8988T (cell line): ENCODE results near the gene KDM3A.

Source experiments
- DNase-seq: peaks from one replicate; pipeline ENCODE4 v3.0.0; 2011

The KDM3A gene, protein sequence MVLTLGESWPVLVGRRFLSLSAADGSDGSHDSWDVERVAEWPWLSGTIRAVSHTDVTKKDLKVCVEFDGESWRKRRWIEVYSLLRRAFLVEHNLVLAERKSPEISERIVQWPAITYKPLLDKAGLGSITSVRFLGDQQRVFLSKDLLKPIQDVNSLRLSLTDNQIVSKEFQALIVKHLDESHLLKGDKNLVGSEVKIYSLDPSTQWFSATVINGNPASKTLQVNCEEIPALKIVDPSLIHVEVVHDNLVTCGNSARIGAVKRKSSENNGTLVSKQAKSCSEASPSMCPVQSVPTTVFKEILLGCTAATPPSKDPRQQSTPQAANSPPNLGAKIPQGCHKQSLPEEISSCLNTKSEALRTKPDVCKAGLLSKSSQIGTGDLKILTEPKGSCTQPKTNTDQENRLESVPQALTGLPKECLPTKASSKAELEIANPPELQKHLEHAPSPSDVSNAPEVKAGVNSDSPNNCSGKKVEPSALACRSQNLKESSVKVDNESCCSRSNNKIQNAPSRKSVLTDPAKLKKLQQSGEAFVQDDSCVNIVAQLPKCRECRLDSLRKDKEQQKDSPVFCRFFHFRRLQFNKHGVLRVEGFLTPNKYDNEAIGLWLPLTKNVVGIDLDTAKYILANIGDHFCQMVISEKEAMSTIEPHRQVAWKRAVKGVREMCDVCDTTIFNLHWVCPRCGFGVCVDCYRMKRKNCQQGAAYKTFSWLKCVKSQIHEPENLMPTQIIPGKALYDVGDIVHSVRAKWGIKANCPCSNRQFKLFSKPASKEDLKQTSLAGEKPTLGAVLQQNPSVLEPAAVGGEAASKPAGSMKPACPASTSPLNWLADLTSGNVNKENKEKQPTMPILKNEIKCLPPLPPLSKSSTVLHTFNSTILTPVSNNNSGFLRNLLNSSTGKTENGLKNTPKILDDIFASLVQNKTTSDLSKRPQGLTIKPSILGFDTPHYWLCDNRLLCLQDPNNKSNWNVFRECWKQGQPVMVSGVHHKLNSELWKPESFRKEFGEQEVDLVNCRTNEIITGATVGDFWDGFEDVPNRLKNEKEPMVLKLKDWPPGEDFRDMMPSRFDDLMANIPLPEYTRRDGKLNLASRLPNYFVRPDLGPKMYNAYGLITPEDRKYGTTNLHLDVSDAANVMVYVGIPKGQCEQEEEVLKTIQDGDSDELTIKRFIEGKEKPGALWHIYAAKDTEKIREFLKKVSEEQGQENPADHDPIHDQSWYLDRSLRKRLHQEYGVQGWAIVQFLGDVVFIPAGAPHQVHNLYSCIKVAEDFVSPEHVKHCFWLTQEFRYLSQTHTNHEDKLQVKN (N-terminal part only)

DNA sequence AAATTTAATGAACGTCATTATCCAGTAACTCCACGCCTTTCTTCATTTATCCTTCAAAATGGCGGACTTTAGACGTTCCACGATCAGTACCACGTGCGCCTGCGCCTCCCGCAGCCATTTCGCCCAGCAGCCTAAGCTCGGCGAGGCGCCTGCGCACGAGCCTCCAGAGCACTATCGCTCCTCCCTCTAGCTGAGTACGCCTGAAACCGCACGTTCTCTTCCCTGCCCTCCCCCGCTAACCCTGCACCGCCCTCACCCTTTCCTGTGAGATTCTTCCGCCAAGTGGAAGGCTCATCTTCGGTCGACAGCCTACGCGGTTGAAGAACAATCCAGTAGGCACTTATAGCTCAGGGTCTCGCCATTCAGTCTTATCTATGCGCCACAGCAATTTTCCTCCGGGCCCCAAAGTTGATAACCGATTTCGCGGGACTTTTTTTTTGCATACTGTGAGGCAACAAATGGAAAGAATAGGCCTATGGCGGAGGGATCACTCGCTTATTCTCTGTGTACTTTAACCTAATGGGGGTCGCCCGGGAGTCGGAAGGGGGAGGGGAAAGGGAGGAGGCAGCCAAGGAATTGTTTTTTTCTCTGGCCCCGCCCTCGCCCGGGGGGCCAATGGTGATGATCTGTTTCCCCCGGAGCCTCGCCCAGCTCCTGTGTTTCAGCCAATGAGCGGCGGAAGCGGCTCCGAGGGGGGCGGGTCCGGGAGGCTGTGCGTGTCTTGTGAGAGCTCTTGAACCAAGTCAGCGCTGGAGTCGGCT, at the start of gene KDM3A:
Gene KDM3A (plus strand): TSS at position 741 of the 761 bp plus-strand sequence. CDS start 677 bp downstream, outside the sequence.
- DNase-seq = peak; percentile 79

DNA sequence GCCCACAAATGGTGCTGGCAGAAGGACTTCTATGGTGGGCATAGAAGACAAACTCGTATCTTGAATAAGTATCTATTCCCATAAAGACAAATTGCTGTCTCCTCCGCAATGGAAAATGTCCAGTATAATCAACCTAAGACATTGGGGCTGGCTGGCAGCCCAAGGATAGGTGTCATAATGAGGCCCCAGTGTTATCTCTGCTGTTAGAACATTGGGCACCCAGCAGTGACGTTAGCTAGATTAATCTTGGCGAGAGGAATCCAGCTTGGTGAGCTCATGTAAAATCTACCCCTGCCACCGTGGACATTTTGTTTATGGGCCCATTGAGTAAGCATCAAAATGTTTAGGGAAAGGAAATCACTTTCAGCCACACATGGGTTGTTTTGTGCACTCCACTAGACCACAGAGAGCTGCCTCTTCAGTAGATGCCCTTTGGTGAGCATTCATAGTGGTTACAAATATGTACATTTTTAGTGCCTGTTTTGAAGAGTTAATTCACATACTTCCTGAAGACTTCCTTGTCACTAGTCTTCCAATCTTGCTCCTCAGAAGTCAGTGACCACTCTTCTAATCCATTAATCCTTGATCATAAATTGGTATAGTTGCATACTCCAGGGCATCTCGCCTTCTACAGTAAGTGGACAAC, 48.2 kb upstream of the KDM3A start:
- no peak for DNase-seq

DNA sequence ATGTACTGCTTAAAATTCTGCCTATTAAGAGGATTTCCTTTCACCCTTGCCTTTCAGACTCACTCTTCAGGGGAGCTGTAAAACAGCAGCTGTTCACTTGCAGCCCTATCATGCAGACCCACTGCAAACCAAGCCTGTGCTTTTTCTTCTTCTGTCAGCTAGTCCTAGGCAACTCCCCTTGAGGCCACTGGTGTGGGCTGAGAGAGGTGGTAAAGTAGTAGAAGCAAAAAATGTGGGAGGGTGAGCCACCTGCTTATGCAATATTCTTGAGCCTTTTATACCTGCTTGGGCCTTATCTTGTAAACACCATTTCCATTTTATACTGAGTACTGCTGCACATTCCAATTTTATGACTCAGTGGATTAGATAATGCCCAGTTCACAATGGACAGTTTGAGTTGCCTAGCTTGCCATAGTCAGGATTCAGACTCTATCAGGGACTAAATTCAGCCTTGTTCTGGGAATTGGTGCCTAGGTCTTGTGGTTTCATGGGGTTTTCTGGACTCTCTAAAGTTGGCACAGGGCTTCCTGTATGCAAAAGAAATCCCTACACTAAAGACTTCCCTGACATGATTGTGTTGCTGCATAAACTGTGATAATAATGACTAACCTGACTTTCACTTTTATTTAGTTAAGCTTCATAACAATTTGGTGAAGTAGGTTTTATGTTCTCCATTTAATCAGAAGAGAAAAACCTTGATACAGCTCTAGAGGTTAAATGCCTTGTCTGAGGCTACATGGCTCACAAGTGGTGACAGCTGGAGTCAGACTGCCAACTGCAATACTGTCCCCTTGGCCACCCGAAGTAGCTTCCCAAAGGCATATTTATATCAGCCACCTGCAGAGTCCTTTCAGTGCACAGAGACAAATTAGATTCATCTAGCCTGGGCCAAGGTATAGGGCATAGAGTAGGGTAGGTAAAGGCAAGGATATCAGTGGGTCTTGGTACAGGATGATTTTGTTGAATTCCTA, 47.4 kb upstream of the KDM3A start:
- DNase-seq = no peak

DNA sequence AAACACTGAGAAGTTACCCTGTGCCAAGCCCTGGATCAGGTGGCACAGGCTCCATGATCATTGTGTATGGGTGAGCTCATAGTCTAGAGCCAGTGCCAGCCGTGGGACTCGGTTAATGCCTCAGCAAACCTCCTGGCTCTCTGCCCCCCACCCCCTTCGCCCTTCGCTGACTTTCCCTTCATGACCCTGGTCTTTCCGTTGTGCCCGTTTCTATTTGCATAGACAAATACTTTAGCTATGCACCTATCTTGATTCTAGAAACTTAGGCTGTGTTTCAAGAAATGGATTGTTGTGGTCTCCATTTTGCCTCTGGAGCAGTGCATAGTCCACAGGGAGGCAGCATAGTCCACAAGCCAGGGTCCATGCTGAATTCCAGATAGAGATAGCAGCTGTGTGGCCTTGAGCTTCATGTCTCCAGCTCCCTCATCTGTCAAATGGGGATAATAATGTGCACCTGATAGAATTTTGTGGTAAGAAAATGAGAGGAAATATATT, 44.8 kb upstream of the KDM3A start:
- peak; percentile 19 for DNase-seq

DNA sequence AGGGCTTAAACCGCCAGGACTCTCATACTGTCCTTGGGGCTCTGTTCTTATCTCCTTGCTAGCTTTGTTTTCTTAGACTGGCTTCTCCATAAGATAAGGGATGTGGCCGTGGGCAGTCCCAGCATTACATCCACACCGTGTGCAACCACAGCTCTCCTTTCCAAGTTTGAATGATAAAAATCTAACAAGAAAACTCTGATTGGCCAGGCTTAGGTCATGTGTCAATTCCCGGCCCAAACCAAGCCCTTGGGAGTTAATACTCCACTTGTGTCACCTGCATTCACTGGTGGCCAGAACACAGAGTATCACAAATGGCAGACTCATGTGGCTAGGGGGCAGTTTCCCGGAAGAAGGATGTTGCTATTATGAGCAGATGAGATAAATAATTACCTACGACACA, 43.2 kb upstream of the KDM3A start:
- DNase-seq = no peak

DNA sequence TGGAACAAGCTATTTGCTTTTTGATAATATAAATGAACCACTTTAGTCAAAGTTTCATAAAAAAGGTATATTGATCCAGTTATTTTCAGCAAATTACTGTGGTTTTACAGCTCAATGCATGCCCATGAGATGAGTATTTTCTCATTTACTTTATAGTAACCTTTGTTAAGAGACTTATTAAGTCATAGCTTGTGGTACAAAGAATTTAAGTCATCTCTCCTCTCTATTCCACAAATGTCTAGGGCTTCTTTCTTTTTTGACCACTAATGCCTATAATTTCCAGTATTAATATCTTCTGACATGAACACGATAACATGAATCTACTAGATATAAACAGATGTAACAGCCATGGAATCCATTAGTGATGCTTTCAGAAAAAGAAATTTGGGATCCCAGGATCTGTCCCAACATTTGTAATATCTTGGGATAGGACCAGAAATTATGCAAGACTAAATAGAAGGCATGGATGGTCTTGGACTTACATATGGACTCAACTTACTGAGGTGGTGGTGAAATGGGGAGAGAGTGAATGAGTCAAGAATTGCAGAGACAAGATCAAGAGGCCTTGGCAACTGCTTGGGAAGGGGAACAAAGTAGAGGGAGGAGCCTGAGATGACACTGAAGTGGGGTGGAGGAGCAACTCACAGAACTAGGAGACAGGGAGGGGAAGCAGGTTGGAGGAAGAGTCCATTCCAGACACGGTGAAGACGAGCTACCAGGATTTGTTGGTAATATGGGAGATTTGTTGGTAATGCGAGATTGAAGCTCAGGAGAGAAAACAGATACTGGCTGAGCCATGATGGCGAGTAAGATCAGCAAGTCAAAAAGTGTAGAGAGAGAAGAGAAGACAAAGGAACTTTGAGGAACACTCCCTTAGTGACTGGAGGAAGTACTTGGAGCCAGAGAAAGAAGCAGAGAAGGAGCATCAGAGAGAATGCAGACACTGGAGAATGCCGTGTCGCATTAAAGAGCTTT, 42.4 kb upstream of the KDM3A start:
- DNase-seq = no peak

DNA sequence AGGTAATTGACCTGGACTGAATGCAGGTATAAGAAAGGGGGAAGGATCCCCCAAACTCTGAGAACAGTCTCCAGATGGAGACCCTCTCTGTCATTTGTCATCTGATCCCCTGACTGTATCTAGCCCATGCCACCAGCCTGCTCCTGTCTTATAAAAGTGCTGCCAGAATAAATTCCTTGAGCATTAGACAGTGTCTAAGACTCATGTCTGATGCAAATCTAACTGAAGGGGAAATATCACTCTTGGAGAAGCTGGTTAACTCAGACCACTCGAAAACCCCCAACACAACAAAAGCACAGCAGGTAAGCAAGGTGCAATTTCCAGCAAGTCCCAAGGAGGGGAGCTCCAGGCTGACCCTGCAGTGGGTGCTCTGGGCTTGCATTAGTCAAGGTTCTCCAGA, 40.9 kb upstream of the KDM3A start:
- no peak for DNase-seq

DNA sequence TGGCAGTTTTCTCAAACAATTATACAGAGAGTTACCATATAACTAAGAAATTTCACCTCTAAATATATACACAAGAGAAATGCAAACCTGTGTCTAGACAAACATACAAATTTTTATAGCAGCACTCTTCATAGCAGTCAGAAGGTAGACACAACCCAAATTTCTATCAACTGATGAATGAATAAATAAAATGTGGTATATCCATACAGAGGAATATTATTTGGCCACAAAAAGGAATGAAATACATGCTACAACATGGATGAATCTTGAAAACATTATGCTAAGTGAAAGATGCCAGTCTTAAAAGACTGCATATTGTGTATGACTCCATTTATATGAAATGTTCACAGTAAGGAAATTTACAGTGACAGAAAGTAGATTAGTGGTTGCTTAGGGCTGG, 30.6 kb upstream of the KDM3A start:
- DNase-seq = no peak

DNA sequence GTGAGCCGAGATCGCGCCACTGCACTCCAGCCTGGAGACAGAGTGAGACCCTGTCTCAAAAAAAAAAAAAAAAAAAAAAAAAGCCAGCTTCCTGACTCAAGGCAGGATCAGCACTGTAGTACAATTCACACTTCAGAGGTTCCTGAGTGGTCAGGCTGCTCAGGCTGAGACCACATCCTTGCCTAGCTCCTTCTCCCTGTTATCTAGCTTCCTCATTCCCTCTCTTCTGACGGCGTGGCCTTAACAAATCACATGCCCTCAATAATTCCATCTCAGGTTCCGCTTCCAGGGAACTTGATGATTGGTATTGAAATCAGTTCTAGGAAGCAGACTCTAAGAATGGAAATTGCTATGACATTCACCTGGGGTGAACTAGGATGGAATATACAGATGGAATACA, 29.8 kb upstream of the KDM3A start:
- DNase-seq = no peak

DNA sequence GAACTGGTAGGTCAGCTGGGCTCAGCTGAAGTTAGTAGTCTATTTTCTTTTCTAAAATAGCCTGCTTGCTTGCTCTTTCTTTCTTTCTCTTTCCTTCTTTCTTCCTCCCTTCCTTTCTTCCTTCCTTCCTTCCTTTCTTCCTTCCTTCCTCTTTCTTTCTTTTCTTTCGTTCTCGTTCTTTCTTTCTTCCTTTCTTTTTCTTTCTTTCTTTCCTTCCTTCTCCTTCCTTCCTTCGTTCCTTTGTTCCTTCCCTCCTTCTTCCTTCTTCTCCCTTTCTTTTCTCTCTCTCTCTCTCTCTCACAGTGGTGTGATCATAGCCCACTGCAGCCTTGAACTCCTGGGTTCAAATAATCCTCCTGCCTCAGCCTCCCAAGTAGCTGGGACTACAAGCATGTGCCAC, 29.2 kb upstream of the KDM3A start:
- no peak for DNase-seq

DNA sequence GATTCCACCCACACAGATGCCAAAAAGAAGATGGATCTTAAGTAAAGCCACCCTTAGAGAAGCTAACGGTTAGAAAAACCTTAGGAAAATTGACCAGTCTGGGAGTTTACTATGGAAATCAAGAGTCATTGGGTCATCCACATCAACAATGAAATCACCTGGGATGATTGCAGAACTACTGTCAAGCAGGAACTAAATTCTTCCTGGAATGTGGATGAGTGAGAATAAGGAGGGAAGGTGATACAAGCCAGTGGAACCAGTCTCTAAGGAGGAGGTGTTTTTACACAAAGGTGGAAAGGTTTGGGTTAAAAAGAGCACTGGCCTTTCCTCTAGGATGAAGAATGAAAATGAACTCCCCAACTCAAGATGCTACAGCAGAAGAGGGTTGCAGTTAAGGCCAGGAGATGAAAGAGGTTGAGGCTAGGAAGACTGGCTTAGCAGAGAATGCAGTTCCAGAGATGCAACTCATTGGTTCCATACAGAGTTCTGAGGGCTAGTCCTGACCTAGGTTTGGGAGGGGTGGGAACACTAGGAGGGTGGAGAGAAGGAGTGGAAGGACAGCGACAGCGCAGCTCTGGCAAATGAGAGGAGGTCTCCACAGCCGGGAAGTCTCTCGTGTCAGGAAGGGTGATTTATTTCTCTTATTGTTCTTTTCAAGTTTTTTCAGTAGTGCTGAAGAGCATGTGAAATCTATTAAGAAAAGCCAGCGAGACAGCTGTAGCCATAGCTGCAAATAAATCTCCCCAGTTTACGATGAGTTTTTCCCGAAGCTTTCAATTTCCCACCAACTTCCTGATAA, 27.7 kb upstream of the KDM3A start:
- no peak for DNase-seq

DNA sequence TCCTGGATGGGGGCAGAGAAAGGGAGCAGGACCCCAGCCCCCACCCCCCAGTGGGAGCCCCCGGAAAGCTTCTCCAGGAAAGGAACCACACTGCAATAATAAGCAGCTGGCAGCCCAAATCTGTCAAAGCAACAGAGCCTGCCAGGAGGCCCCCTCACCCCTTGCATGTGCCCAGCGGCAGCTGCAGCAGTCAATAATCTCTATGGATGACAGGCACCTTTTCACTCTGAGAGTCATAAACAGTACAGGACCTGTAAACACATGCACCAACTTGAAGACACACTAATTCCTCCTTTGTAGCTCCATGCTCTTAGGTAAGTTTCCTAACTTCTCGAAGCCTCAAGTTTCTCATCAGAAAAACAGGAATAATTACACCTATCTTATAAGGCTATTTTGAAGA, 26.2 kb upstream of the KDM3A start:
- DNase-seq = no peak

DNA sequence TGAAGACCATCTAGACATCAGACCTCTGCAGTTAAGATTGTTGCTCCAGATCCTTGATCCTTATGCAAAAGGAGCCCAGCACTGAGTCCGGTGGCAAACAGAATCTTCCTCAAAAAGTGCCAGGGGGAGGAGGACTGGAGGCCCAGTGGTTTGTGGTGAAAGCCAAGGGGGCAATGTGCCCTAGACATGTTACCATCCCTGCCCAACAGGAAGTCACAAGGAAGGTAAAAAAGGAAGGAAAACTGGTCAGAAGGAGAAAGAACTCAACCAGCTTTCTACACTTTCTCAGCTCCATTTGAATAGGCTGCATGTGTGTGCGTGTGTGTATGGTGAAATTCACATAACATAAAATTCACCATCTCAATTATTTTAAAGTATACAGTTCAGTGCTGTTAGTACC, 25.0 kb upstream of the KDM3A start:
- no peak for DNase-seq

DNA sequence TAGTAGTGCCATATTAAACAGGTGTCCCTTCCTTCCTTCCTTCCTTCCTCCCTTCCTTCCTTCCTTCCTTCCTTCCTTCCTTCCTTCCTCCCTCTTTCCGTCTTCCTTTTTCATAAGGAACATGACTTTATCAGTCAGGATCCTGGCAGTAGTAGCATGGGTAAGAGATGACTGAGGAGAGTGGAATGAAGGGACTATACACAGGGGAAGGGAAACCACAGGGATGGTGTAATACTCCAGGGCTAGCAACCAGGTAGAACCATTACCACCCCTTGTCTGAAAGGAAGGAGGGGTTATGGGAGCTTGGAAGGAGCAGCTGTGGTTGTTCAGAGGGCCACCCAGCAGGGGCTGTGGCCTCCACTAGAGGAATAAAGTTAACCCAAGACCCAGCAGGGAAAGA, 23.2 kb upstream of the KDM3A start:
- DNase-seq = no peak

DNA sequence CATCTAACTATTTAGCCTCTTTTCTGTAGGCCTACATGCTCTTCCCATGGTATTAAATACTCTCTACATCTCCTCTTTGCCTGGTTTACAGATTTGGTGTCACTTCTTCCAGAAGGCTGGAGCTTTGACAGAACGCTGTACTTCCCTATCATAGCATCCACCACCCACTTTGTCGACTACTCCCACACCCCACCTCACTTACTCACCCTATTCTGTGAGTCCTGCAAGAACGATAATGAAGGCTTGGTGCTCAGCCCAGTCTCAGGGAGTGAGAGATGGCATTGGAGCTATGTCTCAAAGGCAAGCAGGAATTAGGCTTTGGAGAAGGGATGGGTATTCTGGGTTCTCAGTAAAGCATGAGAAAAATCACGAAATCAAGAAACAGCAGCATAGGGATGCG, 20.3 kb upstream of the KDM3A start:
- DNase-seq = no peak

DNA sequence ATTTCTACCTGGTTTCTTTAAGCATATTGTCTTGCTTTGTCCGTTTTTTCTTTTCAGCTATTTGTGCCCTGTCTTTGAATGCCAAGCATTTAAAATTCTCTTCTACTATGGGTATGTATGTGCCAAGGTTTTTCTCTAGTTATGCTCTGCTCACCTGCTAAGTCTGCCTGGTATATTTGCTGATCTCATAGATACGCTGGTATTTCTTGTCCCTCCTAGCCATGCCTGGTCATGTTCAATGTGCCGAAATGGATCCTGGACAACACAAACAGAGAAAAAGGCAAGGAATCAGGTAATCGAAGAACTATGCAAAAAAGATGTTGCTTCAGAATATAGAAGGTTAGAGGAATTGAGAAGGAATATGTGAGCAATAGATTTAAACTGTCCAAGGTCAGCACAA, 14.9 kb upstream of the KDM3A start:
- DNase-seq = no peak

DNA sequence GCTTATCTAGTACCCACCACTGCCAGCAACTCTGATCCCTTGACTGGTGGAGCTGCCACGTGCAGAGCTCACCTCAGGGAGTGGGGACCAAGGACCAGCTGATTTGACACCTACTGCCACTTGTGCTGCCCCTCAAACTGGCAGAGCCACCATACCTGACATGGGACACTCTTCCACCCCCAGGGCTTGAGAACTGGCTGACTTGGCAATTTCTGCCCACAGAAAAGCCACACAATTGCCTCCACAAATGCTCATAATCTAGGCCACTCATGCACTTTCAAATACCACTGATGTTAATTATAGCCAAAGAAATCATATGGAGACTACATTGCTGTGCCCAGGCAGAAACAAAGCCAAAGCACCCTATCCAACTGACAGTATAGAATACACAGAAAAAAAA, 11.8 kb upstream of the KDM3A start:
- no peak for DNase-seq

DNA sequence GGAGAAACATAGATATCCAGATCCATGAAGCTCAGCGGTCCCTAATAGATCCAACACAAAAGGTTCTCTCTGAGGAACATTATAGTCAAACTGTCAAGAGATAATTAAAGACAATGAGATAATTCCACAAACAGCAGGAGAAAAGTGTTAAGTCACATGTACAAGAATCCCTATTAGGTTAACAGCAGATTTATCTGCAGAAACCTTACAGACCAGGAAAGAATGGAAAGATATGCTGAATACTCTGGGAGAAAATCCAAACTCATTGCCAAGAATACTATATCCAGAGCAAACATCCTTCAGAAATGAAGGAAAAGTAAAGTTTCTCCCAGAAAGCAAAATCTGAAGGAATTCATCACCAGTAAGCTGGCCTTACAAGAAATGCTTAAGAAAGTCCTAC, 10.8 kb upstream of the KDM3A start:
- no peak for DNase-seq
